GM12873 (cell line): ENCODE data around the gene GNAS-AS1.

Source experiments
- TF ChIP-seq, protein P1 (sequence below): IDR thresholded peaks from 2 replicates; pipeline ENCODE4 v1.5.1; 2012; ENCODE audit warnings: low read depth, mild to moderate bottlenecking, moderate library complexity, low read length, control low read depth; ENCODE audit not compliant: insufficient read depth; ENCODE audit errors: missing control alignments

The GNAS-AS1 gene

GRCh38 chr20:58810879-58811250 lies 39.8 kb downstream of the GNAS-AS1 start:
- TF ChIP-seq, protein P1, sequence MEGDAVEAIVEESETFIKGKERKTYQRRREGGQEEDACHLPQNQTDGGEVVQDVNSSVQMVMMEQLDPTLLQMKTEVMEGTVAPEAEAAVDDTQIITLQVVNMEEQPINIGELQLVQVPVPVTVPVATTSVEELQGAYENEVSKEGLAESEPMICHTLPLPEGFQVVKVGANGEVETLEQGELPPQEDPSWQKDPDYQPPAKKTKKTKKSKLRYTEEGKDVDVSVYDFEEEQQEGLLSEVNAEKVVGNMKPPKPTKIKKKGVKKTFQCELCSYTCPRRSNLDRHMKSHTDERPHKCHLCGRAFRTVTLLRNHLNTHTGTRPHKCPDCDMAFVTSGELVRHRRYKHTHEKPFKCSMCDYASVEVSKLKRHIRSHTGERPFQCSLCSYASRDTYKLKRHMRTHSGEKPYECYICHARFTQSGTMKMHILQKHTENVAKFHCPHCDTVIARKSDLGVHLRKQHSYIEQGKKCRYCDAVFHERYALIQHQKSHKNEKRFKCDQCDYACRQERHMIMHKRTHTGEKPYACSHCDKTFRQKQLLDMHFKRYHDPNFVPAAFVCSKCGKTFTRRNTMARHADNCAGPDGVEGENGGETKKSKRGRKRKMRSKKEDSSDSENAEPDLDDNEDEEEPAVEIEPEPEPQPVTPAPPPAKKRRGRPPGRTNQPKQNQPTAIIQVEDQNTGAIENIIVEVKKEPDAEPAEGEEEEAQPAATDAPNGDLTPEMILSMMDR = no peak

- TF ChIP-seq, protein P1 = no peak
Observed at GRCh38 chr20:58810116-58810878, 40.4 kb downstream of the GNAS-AS1 start.

- TF ChIP-seq, protein P1 = no peak
Observed at GRCh38 chr20:58808271-58809046, 42.2 kb downstream of the GNAS-AS1 start.

DNA sequence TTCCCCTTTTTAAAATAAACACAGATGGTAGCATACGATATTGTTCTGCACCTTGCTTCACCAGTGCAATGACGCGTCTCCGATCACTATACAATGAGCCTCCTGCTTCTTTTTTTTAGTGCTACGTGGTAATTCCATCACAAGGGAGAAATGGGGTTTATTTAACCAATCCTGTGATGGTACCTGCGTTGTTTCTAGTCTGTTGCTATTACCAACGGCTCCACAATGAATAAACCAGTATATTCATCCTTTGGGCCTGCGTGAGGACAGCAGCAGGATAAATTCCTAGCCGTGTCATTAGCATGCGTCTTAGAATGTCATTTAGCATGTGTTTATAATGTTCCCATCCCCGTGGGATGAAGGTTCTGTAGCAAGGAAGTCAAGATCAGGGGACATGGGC lies 42.9 kb downstream of the GNAS-AS1 start:
- TF ChIP-seq, protein P1 = no peak

- TF ChIP-seq, protein P1 = no peak
Observed at GRCh38 chr20:58803533-58803932, 47.2 kb downstream of the GNAS-AS1 start.

GRCh38 chr20:58802061-58802460 lies 48.6 kb downstream of the GNAS-AS1 start:
- TF ChIP-seq, protein P1 = no peak

- TF ChIP-seq, protein P1 = no peak
Observed at GRCh38 chr20:58800134-58800871, 50.4 kb downstream of the GNAS-AS1 start.
